ENCODE data around the gene PLEKHD1. TPM values are rescaled to one million over a fixed set of nuclear protein-coding genes. Genes with fewer than 3 reads are reported as not detected.
A peak's percentile ranks its signal among the peaks of the same experiment; 100 is the strongest.

Gene PLEKHD1
- total RNA-seq, 2 donors from 2014 or later: 0.11 to 0.19 TPM

DNA sequence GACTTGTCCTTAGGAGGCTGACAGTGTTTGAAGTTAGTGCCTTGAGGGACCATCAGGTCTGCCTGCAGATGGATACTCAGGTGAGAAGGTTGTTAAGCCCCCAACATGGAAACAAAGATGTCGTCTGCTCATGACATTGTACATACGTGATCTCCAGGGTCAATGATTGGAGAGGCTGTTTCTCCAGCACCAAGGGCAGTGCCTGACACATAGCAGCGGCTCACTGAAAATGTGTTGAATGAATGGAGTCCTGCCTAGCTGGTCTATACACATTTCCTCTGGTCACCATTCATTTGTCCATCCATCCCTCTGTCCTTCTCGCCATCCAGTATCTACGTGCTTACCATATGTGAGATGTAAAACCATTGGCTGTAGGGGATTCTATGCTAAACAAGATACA, 83.0 kb downstream of the PLEKHD1 start:
- no peak for ATAC-seq (replicated peaks)
- no peaks in the 10 kb centered on the region for H3K36me3 Mint-ChIP-seq (ENCODE audit: low read depth)
- H3K27me3 Mint-ChIP-seq: peaks cover 56% of the 10 kb centered on the region
- H3K4me1 Mint-ChIP-seq: no peaks in the 10 kb centered on the region
- no peak overlapping the region for H3K4me3 Mint-ChIP-seq
- no peaks in the 10 kb centered on the region for H3K9me3 Mint-ChIP-seq
- no peak overlapping the region for H3K27ac Mint-ChIP-seq

DNA sequence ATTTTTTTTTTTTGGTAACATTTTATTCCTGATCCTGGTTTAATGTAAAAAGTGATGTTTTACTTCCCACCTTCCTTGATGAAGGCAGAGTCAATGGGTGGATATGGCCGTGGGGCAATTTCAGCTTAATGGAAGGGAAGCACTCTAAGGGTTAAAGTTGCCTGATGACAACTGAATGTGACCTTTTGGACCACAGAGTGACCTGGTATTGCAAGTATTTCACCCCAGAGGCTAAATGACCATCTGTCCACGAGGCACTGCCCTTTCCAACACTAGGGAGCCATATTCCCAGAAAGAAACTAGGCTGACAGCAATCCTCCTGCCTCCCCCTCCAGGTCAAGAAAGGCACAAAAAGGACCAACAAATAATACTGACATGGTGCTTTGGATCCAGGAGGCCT, 85.3 kb downstream of the PLEKHD1 start:
- Mint-ChIP-seq H3K9me3 (no peaks in the 10 kb centered on the region), H3K4me1 (peaks cover 5% of the 10 kb centered on the region), H3K27me3 (peaks cover 58% of the 10 kb centered on the region), H3K4me3 (no peak overlapping the region), H3K27ac (no peak overlapping the region), H3K36me3 (ENCODE audit: low read depth) (peaks cover 5% of the 10 kb centered on the region)
- no peak for ATAC-seq (replicated peaks)

- ATAC-seq (replicated peaks): no peak
- Mint-ChIP-seq H3K4me3 (peak overlapping the region; percentile 13), H3K27me3 (peaks cover 52% of the 10 kb centered on the region), H3K4me1 (peaks cover 5% of the 10 kb centered on the region), H3K27ac (no peak overlapping the region), H3K9me3 (no peaks in the 10 kb centered on the region), H3K36me3 (ENCODE audit: low read depth) (peaks cover 5% of the 10 kb centered on the region)
These were observed 86.4 kb downstream of the PLEKHD1 start for GRCh38 chr14:69570836-69571330.

DNA sequence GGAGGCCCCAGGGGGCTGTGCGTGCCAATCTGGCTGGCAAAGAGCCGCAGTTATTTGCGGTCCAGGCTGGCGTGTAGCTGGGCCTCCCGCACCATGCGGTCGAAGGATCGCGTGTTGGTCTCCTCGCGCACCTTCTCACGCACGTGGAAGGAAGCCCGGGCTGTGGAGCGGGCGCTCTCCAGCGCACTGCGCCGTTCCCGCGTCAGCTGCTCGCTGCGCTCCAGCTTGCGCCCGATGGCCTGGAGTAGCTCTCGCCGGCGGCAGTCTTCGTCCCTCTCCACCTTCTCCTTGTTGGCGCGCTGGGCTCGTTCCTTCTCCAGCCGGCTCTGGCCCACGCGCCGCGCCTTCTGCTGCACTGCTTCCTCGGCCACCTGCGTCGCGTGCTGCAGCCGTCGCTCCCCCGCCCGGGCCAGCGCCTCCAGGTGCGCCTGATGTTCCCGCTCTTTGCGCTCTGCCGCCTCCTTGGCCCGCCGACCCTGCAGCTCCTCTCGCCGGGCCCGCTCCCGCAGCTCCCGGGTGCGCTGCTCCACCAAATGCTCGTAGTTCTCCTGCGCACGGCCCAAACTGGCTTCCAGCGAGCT, 87.0 kb downstream of the PLEKHD1 start:
- Mint-ChIP-seq H3K27ac (no peak overlapping the region), H3K36me3 (ENCODE audit: low read depth) (peaks cover 5% of the 10 kb centered on the region), H3K27me3 (peaks cover 51% of the 10 kb centered on the region), H3K4me1 (peaks cover 5% of the 10 kb centered on the region), H3K4me3 (no peak overlapping the region), H3K9me3 (no peaks in the 10 kb centered on the region)
- ATAC-seq (replicated peaks): no peak

- H3K9me3 Mint-ChIP-seq: no peaks in the 10 kb centered on the region
- ATAC-seq (replicated peaks): no peak
- peaks cover 53% of the 10 kb centered on the region for H3K27me3 Mint-ChIP-seq
- H3K27ac Mint-ChIP-seq: no peak overlapping the region
- H3K4me3 Mint-ChIP-seq: peak overlapping the region; percentile 23
- H3K36me3 Mint-ChIP-seq (ENCODE audit: low read depth): peaks cover 5% of the 10 kb centered on the region
- peaks cover 5% of the 10 kb centered on the region for H3K4me1 Mint-ChIP-seq
These were observed 87.7 kb downstream of the PLEKHD1 start for GRCh38 chr14:69572030-69572840.

DNA sequence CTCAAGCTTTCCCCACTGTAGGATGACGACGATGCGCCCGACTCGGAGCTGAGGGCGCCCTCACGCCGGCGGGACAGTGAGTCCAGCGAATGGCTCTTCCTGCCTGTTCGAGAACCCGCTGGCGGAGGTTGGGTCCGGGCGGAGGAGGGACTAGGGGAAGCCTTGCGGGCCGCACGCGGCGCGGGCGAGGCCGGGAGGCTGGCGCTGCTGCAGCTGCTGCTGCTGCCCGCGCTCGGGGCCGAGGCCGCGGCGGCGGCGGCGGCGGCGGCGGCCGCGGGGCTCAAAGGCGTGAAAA, 88.3 kb downstream of the PLEKHD1 start:
- H3K27me3 Mint-ChIP-seq: peaks cover 48% of the 10 kb centered on the region
- no peak overlapping the region for H3K27ac Mint-ChIP-seq
- H3K9me3 Mint-ChIP-seq: no peaks in the 10 kb centered on the region
- peaks cover 5% of the 10 kb centered on the region for H3K4me1 Mint-ChIP-seq
- H3K4me3 Mint-ChIP-seq: peak overlapping the region; percentile 23
- H3K36me3 Mint-ChIP-seq (ENCODE audit: low read depth): peaks cover 5% of the 10 kb centered on the region
- no peak for ATAC-seq (replicated peaks)

DNA sequence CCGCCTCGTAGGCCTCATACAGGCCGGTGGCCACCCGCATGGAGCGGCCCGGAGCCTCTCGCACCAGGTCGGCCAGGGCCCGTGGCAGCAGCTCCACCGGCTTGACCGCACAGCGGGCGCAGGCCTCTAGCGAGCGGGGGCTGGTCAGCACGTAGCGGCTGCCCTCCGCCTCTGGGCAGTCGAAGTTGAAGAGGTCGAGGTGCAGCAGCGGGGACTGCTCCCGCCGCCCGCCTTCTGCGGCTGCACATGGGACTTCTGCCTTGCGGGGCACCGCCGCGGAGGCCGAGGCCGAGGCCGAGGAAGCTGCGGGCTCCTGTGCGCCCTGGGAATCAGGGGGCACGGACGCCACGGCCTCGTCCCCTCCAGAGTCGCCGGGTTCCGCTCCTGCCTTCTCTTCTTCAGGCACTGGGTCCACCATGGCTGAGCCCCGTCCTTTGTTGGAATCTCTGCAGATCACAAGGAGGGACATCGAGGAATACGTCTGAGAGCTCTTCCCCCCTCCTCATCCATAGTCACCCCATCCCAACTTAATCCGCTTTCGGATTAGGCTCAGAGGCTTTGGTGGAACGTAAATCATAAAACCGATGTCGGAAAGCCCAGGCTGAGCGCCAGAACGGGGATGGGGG, 88.8 kb downstream of the PLEKHD1 start:
- no peak for ATAC-seq (replicated peaks)

DNA sequence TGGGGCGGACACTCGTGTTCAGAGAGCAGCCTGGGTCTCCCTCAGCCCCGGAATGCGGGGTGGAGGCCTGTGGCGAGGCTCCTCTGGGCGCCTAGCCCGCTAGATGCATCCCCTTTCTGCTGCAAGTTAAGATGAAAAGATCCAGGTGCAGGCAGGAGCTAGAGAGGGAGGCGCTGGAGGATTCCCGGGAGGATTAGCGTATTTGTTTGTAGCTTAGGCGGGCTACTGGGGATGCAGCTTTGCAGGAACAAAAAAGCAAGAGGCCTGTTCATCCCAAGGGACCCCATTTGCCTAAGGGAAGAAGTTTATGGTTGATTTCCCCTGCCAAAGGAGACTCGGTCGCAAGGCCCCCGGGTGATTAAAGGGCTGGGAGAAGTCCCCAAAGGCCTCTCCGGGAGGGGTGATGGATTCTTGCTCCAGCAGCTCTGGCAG, 89.3 kb downstream of the PLEKHD1 start:
- H3K27me3 Mint-ChIP-seq: peaks cover 42% of the 10 kb centered on the region
- H3K36me3 Mint-ChIP-seq (ENCODE audit: low read depth): peaks cover 5% of the 10 kb centered on the region
- peaks cover 5% of the 10 kb centered on the region for H3K4me1 Mint-ChIP-seq
- H3K9me3 Mint-ChIP-seq: no peaks in the 10 kb centered on the region
- ATAC-seq (replicated peaks): no peak
- no peak overlapping the region for H3K27ac Mint-ChIP-seq
- H3K4me3 Mint-ChIP-seq: peak overlapping the region; percentile 83

More for the DNA sequence above, 88.8 kb downstream of the PLEKHD1 start:
- no peak overlapping the region for H3K27ac Mint-ChIP-seq
- H3K27me3 Mint-ChIP-seq: peaks cover 43% of the 10 kb centered on the region
- H3K9me3 Mint-ChIP-seq: no peaks in the 10 kb centered on the region
- peak overlapping the region; percentile 83 for H3K4me3 Mint-ChIP-seq
- peaks cover 5% of the 10 kb centered on the region for H3K36me3 Mint-ChIP-seq (ENCODE audit: low read depth)
- peaks cover 5% of the 10 kb centered on the region for H3K4me1 Mint-ChIP-seq

GRCh38 chr14:69574263-69574953, 89.9 kb downstream of the PLEKHD1 start, which contains the start of gene CCDC177:
Gene CCDC177, minus strand, starts transcription at chr14:69574871. Its CDS starts 1,249 bp downstream, at chr14:69573622.
- H3K4me1 Mint-ChIP-seq: peaks cover 5% of the 10 kb centered on the region
- no peak within 1 kb of the TSS for H3K27ac Mint-ChIP-seq
- H3K9me3 Mint-ChIP-seq: no peaks in the 10 kb centered on the region
- peaks cover 5% of the 10 kb centered on the region for H3K36me3 Mint-ChIP-seq (ENCODE audit: low read depth)
- ATAC-seq (replicated peaks): peak; percentile 86
- H3K4me3 Mint-ChIP-seq: peak within 1 kb of the TSS; percentile 83
- H3K27me3 Mint-ChIP-seq: peaks cover 37% of the 10 kb centered on the region

DNA sequence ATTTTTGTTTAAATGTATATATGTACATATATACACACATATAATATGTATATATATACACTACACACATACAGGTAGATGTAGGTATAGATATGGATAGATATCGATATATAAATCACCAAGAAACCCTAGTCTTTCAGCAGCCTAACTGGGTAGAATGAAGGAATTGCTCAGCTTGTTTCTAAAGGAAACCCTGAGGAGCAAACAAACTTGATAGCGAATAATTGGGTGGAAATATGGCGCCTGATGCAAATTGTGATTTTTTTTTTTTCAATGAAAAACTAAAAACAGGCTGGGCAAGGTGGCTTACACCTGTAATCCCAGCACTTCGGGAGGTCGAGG, 90.4 kb downstream of the PLEKHD1 start:
- Mint-ChIP-seq H3K27ac (no peak overlapping the region), H3K4me1 (peaks cover 5% of the 10 kb centered on the region), H3K9me3 (no peaks in the 10 kb centered on the region), H3K27me3 (peaks cover 32% of the 10 kb centered on the region), H3K4me3 (peak overlapping the region; percentile 83), H3K36me3 (ENCODE audit: low read depth) (peaks cover 5% of the 10 kb centered on the region)
- no peak for ATAC-seq (replicated peaks)

DNA sequence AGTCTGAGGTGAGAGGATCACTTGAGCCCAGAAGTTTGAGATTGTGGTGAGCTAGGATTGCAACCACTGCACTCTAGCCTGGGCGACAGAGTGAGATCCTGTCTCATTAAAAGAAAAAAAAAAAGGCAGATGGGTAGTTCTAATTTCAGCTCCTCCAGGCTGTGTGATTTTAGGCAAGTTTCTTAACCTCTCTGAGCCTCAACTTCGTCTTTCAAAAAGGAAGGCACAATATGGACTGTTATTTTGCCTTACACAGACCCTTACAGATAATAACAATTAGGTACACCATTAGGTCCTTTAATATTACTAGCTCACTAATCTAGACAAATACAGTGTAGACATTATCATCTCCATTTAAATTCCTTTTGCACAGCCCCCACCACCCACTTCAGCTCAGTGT, 94.9 kb downstream of the PLEKHD1 start:
- peaks cover 4% of the 10 kb centered on the region for H3K4me1 Mint-ChIP-seq
- peaks cover 17% of the 10 kb centered on the region for H3K27me3 Mint-ChIP-seq
- peaks cover 4% of the 10 kb centered on the region for H3K36me3 Mint-ChIP-seq (ENCODE audit: low read depth)
- H3K9me3 Mint-ChIP-seq: no peaks in the 10 kb centered on the region
- H3K27ac Mint-ChIP-seq: no peak overlapping the region
- no peak overlapping the region for H3K4me3 Mint-ChIP-seq
- ATAC-seq (replicated peaks): no peak

DNA sequence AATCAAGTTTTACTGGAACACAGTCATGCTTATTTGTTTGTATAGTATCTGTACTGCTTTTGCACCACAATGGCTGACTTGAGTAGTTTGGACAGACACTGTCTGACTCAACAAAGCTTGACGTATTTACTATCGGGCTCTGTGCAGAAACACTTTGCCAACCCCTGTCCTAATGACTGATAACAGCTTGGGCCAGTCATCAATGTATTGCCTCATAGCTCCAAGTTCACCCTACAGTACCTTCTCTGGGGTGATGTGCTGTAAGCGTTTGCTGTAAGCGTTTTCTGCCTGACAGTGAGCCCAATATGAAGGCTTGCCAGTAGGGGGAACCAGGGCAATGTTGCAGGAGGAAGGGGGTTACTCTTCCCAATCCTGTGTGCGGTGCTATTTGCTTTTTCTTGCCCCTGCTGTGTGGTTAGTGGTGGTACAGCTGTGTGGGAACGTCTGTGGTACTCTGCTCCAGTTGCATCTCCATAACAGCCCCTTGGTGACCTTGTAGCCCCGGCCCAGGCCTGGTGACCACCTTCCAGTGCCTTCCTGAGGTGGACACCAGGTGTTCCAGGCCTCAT, 95.6 kb downstream of the PLEKHD1 start:
- Mint-ChIP-seq H3K36me3 (ENCODE audit: low read depth) (no peaks in the 10 kb centered on the region), H3K4me3 (no peak overlapping the region), H3K4me1 (no peaks in the 10 kb centered on the region), H3K27me3 (peaks cover 14% of the 10 kb centered on the region), H3K27ac (no peak overlapping the region), H3K9me3 (no peaks in the 10 kb centered on the region)
- peak; percentile 11 for ATAC-seq (replicated peaks)

Measured in activated T-helper 17 cell treated with anti-CD3 and anti-CD28 coated beads, Interleukin-2, amount 50 U/mL, for 72 hours (primary cell).